B cell (primary cell): Measurements from ENCODE around the gene TMEM154. TPM values are rescaled to one million over a fixed set of nuclear protein-coding genes. Genes with fewer than 3 reads are reported as not detected.

ENCODE experiments used
- ATAC-seq: fragments of 200-7000 bp; cut with Tn5 transposase; one replicate; pipeline ENCODE4 v1.10.0; 2021; ENCODE audit warnings: low read depth, mild to moderate bottlenecking, moderate number of reproducible peaks, moderate library complexity
- CTCF ChIA-PET: fragments of 350-600 bp; sonication (Branson Sonifier 250); formaldehyde crosslinking; loops from one replicate; lab custom pipeline; 2021; ENCODE audit warnings: antibody characterized with exemption, inconsistent platforms; lab: Charles Lee
- POLR2A ChIA-PET: fragments of 350-600 bp; sonication (Branson Sonifier 250); formaldehyde crosslinking; loops from one replicate; lab custom pipeline; 2021; ENCODE audit warnings: antibody characterized with exemption; lab: Charles Lee
- DNase-seq: peaks from one replicate; pipeline ENCODE4 v3.0.0; 2013
- H2AFZ ChIP-seq: 2 replicates; pipeline ENCODE4 v1.6.1; 2012; ENCODE audit warnings: mild to moderate bottlenecking, low read depth, low read length; ENCODE audit not compliant: insufficient read depth, poor library complexity, severe bottlenecking
- H3K27ac ChIP-seq, 2 donors: 1 replicate in 1 of 2; 2 replicates in 1 of 2; pipeline ENCODE4 v1.5.1; 2012 to 2013; ENCODE audit warnings: low read length in 2 of 2, mild to moderate bottlenecking in 2 of 2, moderate library complexity in 1 of 2
- H3K27me3 ChIP-seq, 4 experiments: fragments of 200-600 bp in 1 of 4; sonication (generic) in 1 of 4; replicated peaks in 1 of 4; 1 replicate in 2 of 4; 2 replicates in 2 of 4; pipeline versions ENCODE4 v1.6.1 to v1.7.0; 2013 to 2016; ENCODE audit warnings: low read length in 3 of 4, mild to moderate bottlenecking in 2 of 4, mixed read lengths in 1 of 4, moderate library complexity in 1 of 4; ENCODE audit not compliant: insufficient read depth in 4 of 4, control insufficient read depth in 3 of 4; ENCODE audit errors: control extremely low read depth in 1 of 4
- H3K36me3 ChIP-seq, 2 experiments: replicated peaks in 1 of 2; 1 replicate in 1 of 2; 2 replicates in 1 of 2; pipeline versions ENCODE4 v1.6.1 to v1.7.1; 2013; ENCODE audit warnings: low read length in 1 of 2; ENCODE audit not compliant: insufficient read depth in 2 of 2, control insufficient read depth in 1 of 2; ENCODE audit errors: control extremely low read depth in 1 of 2, extremely low read depth in 1 of 2
- H3K4me1 ChIP-seq, 2 donors: fragments of 200-600 bp in 1 of 2; sonication (generic) in 1 of 2; 1 replicate in 1 of 2; 2 replicates in 1 of 2; pipeline versions ENCODE4 v1.5.1 to v1.6.1; 2013 to 2017; ENCODE audit warnings: low read length in 2 of 2; ENCODE audit not compliant: control insufficient read depth in 2 of 2, insufficient read depth in 2 of 2
- H3K4me2 ChIP-seq: replicated peaks from 2 replicates; pipeline ENCODE3; 2012; ENCODE audit warnings: mild to moderate bottlenecking, low read depth, low read length; ENCODE audit not compliant: poor library complexity, severe bottlenecking
- H3K4me3 ChIP-seq, 5 experiments: fragments of 200-600 bp in 1 of 5; sonication (generic) in 1 of 5; 1 replicate in 3 of 5; 2 replicates in 2 of 5; pipeline versions ENCODE4 v1.5.1 to v1.7.0; 2011 to 2016; ENCODE audit warnings: low read length in 4 of 5, mild to moderate bottlenecking in 4 of 5, low read depth in 2 of 5, control low read depth in 1 of 5, moderate library complexity in 1 of 5; ENCODE audit not compliant: insufficient read depth in 1 of 5; ENCODE audit errors: control extremely low read depth in 1 of 5, extremely low read depth in 1 of 5
- H3K79me2 ChIP-seq: fragments of 200-600 bp; sonication (generic); one replicate; pipeline ENCODE4 v1.6.0; 2016; ENCODE audit warnings: low read length; ENCODE audit not compliant: control insufficient read depth, insufficient read depth
- H3K9ac ChIP-seq: fragments of 200-600 bp; sonication (generic); 2 replicates; pipeline ENCODE4 v1.6.1; 2017; ENCODE audit warnings: mild to moderate bottlenecking, low read length, moderate library complexity
- H3K9me3 ChIP-seq, 3 donors: one replicate each; pipeline versions ENCODE4 v1.6.1 to v1.7.1; 2013; ENCODE audit warnings: low read length in 2 of 3; ENCODE audit not compliant: control insufficient read depth in 2 of 3, insufficient read depth in 1 of 3; ENCODE audit errors: control extremely low read depth in 1 of 3
- H4K20me1 ChIP-seq: 2 replicates; pipeline ENCODE4 v1.6.0; 2012; ENCODE audit warnings: mild to moderate bottlenecking, low read length; ENCODE audit not compliant: insufficient read depth, control insufficient read depth, poor library complexity, severe bottlenecking
- H3K27ac Mint-ChIP-seq: one replicate; pipeline ENCODE4 v1.8.0; 2021; ENCODE audit warnings: mixed read lengths
- H3K27me3 Mint-ChIP-seq: one replicate; pipeline ENCODE4 v1.8.0; 2021; ENCODE audit warnings: mixed read lengths
- H3K4me1 Mint-ChIP-seq: one replicate; pipeline ENCODE4 v1.8.0; 2021; ENCODE audit warnings: mixed read lengths
- H3K4me3 Mint-ChIP-seq: one replicate; pipeline ENCODE4 v1.8.0; 2021; ENCODE audit warnings: mixed read lengths
- H3K9me3 Mint-ChIP-seq: one replicate; pipeline ENCODE4 v1.8.0; 2022; ENCODE audit warnings: mixed read lengths; ENCODE audit not compliant: insufficient read depth
- CTCF ChIP-seq: fragments of 200-600 bp; IDR thresholded peaks from one replicate; pipeline ENCODE4 v1.8.0; 2022; ENCODE audit warnings: antibody characterized with exemption, mild to moderate bottlenecking
- EZH2 ChIP-seq: IDR thresholded peaks from 2 replicates; pipeline ENCODE4 v1.6.1; 2012; ENCODE audit warnings: borderline replicate concordance, low read depth, mild to moderate bottlenecking, moderate library complexity, low read length; ENCODE audit not compliant: insufficient read depth, poor library complexity, severe bottlenecking
- WGBS: methylation state at CpG from one replicate; pipeline ENCODE4 v1.1.5; 2013; ENCODE audit warnings: missing lambda C conversion rate; ENCODE audit not compliant: insufficient coverage; 5-methylcytosine and 5-hydroxymethylcytosine counted together
- intact Hi-C: fragments of 100-400 bp; cut with micrococcal nuclease; formaldehyde crosslinking; loops from one replicate; pipeline ENCODE4 v1.10.0; 2022
- polyA plus RNA-seq: library from polyadenylated mRNA; depleted of rRNA; stranded (reverse); fragments of >200 nt; gene quantifications from 2 replicates; pipeline ENCODE4 v1.2.3, GENCODE V29; 2012
- total RNA-seq, 2 donors: library from RNA; stranded (reverse); fragments of 120-200 nt in 1 of 2; gene quantifications; 1 replicate in 1 of 2; 2 replicates in 1 of 2; pipeline versions ENCODE4 v1.2.3 to v1.2.4, GENCODE V29; 2013 to 2022

TMEM154 gene
- total and polyA plus RNA-seq, 2 donors (not counting 1 experiment from before 2014, with no cell fraction given) = 20.1 to 99.1 TPM

GRCh38 chr4:152620218-152620617 is 59.6 kb downstream of the TMEM154 start:
- no peak overlapping the region for H3K9ac ChIP-seq
- H4K20me1 ChIP-seq = no peaks in the 10 kb centered on the region
- no peaks in the 10 kb centered on the region for H3K27me3 Mint-ChIP-seq
- H3K4me1 Mint-ChIP-seq = peaks cover 2% of the 10 kb centered on the region
- no peak for TF ChIP-seq EZH2
- intact Hi-C loops = no loop called here
- H3K4me3 ChIP-seq = no peak overlapping the region
- no peak for ATAC-seq
- no peaks in the 10 kb centered on the region for H3K36me3 ChIP-seq
- no peaks in the 10 kb centered on the region for H3K9me3 Mint-ChIP-seq
- H3K4me3 Mint-ChIP-seq = no peak overlapping the region
- ChIA-PET CTCF (no interaction called here), POLR2A (no interaction called here)
- no peaks in the 10 kb centered on the region for H3K79me2 ChIP-seq
- peak overlapping the region; percentile 6 for H3K27ac Mint-ChIP-seq
- 100% methylated on average over 1 of the region's 1 CpG for WGBS
- DNase-seq = no peak
- H2AFZ ChIP-seq = no peak overlapping the region
- no peak overlapping the region for H3K27ac ChIP-seq
- no peaks in the 10 kb centered on the region for H3K27me3 ChIP-seq
- no peaks in the 10 kb centered on the region for H3K4me1 ChIP-seq
- no peaks in the 10 kb centered on the region for H3K9me3 ChIP-seq
- no peak overlapping the region for H3K4me2 ChIP-seq

- CTCF ChIA-PET = no interaction called here
- no peaks in the 10 kb centered on the region for H3K36me3 ChIP-seq
- TF ChIP-seq CTCF (no peak), EZH2 (no peak)
These were observed 60.2 kb downstream of the TMEM154 start for GRCh38 chr4:152619556-152619955.

More at GRCh38 chr4:152619556-152619955, 60.2 kb downstream of the TMEM154 start:
- H3K27me3 Mint-ChIP-seq = no peaks in the 10 kb centered on the region
- POLR2A ChIA-PET = no interaction called here
- Histone ChIP-seq H3K4me3 (no peak overlapping the region), H3K27ac (no peak overlapping the region), H3K9ac (no peak overlapping the region), H3K79me2 (no peaks in the 10 kb centered on the region), H3K27me3 (no peaks in the 10 kb centered on the region), H3K9me3 (no peaks in the 10 kb centered on the region), H3K4me2 (no peak overlapping the region), H4K20me1 (no peaks in the 10 kb centered on the region), H2AFZ (no peak overlapping the region), H3K4me1 (no peaks in the 10 kb centered on the region)
- no peak for ATAC-seq
- WGBS = 98% methylated on average over 3 of the region's 3 CpGs
- H3K4me3 Mint-ChIP-seq = no peak overlapping the region
- peaks cover 2% of the 10 kb centered on the region for H3K4me1 Mint-ChIP-seq
- no peaks in the 10 kb centered on the region for H3K9me3 Mint-ChIP-seq
- intact Hi-C loops = no loop called here
- no peak for DNase-seq
- no peak overlapping the region for H3K27ac Mint-ChIP-seq
